Upper lobe of left lung (tissue), 4 donors: ENCODE data around the gene CNTLN.

Source experiments
- EP300 ChIP-seq, 4 donors: sonication (generic); formaldehyde crosslinking; IDR thresholded peaks; one replicate each; pipeline ENCODE4 v1.5.1; 2017; ENCODE audit warnings: antibody characterized with exemption in 4 of 4, control low read depth in 2 of 4
- POLR2AphosphoS5 ChIP-seq, 2 donors: sonication (generic); formaldehyde crosslinking; IDR thresholded peaks; one replicate each; pipeline ENCODE4 v1.5.1; 2017; ENCODE audit warnings: antibody characterized with exemption in 2 of 2

DNA sequence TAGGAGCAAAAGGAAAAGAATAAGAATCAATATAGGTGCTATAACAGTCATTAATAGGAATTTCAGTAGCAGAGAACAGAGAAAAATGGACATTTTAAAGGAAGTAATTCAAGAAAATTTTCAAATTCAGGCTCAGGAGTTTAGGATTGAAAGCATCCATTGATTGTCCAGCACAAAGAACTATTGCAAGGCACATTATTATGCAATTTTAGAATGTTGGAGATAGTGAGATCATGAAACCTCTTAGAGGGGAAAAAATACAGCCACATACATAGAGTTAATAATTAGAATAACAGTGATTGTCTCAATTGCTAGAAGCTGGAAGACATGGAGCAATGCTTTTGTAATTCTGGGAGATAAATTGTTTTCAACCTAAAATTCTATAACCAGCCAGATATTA lies 31.5 kb downstream of the CNTLN start:
- TF ChIP-seq POLR2AphosphoS5 (IDR thresholded peaks at IDR 0.05) (no peak), EP300 (IDR thresholded peaks at IDR 0.05) (no peak)
